Fibroblast of pulmonary artery (primary cell): ENCODE data around the gene WDR12.
"Not testable (repeated sequence)": the region's sequence is repeated elsewhere in the genome, so short reads cannot be mapped to it uniquely, and the experiment has no call there.

Experiments
- DNase-seq: peaks from one replicate; pipeline ENCODE4 v3.0.0-alpha.2; 2010; ENCODE audit warnings: low read depth
- H3K4me3 ChIP-seq: replicated peaks from 2 replicates; pipeline ENCODE4 v1.5.1; 2011; ENCODE audit warnings: low read depth, mild to moderate bottlenecking, control low read depth, low read length, moderate library complexity
- TF ChIP-seq, protein P1 (sequence below): IDR thresholded peaks from 2 replicates; pipeline ENCODE4 v1.5.1; 2011; ENCODE audit warnings: mild to moderate bottlenecking, control low read depth, low read length, inconsistent platforms; ENCODE audit errors: missing control alignments

The WDR12 gene

GRCh38 chr2:202911512-202912341 lies at the start of gene WDR12, which contains the start of gene CARF:
Gene WDR12 (minus strand): TSS chr2:202911673. CDS start chr2:202911476, 197 bp downstream.
Gene CARF (plus strand): TSS chr2:202912275. CDS start chr2:202941903, 29,628 bp downstream.
- peak within 1 kb of the TSS; percentile 86 for H3K4me3 ChIP-seq
- DNase-seq: peak; percentile 96
- TF ChIP-seq, protein P1, sequence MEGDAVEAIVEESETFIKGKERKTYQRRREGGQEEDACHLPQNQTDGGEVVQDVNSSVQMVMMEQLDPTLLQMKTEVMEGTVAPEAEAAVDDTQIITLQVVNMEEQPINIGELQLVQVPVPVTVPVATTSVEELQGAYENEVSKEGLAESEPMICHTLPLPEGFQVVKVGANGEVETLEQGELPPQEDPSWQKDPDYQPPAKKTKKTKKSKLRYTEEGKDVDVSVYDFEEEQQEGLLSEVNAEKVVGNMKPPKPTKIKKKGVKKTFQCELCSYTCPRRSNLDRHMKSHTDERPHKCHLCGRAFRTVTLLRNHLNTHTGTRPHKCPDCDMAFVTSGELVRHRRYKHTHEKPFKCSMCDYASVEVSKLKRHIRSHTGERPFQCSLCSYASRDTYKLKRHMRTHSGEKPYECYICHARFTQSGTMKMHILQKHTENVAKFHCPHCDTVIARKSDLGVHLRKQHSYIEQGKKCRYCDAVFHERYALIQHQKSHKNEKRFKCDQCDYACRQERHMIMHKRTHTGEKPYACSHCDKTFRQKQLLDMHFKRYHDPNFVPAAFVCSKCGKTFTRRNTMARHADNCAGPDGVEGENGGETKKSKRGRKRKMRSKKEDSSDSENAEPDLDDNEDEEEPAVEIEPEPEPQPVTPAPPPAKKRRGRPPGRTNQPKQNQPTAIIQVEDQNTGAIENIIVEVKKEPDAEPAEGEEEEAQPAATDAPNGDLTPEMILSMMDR: no peak

GRCh38 chr2:202960524-202960923 lies 49.1 kb upstream of the WDR12 start:
- H3K4me3 ChIP-seq: no peak overlapping the region
- no peak for DNase-seq
- TF ChIP-seq, protein P1: no peak

DNA sequence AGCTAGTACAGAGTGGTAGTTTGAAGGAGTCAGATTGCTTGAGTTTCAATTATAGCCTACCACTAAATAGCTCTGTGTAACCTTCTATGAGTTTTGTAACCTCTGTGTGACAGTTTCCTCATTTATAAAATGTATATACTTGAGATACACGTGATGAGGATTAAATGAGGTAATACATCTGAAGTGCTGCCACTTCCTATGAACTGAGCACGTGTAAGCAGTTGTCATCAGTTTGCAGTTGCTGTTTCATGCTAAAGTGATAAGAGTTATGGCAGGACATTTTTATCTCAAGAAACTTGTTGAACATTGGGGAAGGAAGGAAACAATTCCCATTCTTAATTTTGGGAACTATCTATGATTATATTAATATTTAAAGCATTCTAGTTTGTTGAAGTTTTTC lies 39.1 kb upstream of the WDR12 start:
- DNase-seq: peak; percentile 33
- TF ChIP-seq, protein P1: no peak
- H3K4me3 ChIP-seq: no peak overlapping the region

DNA sequence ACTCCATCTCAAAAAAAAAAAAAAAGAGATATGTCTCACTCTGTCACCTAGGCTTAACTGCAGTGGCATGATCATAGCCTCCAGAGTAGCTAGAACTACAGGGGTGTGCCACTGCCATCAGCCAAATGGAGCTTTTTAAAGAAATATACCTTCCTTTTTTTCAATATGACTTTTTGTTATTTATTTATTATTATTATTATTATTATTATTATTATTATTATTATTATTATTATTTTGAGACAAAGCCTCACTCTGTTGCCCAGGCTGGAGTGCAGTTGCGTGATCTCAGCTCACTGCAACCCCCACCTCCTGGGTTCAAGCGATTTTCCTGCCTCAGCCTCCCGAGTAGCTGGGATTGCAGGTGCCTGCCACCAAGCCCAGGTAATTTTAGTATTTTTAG lies 37.9 kb upstream of the WDR12 start:
- DNase-seq, H3K4me3 ChIP-seq: not testable (repeated sequence)

DNA sequence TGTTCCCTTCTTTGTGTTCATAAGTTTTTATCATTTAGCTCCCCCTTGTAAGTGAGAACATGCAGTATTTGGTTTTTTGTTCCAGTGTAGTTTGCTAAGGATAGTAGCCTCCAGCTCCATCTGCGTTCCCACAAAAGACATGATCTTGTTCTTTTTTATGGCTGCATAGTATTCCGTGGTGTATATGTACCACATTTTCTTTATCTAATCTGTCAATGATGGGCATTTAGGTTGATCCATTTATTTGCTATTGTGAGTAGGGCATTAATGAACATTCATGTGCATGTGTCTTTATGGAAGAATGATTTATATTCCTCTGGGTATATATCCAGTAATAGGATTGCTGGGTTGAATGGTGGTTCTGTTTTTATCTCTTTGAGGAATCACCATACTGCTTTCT lies 34.0 kb upstream of the WDR12 start:
- H3K4me3 ChIP-seq: no peak overlapping the region
- no peak for DNase-seq
- TF ChIP-seq, protein P1: no peak

DNA sequence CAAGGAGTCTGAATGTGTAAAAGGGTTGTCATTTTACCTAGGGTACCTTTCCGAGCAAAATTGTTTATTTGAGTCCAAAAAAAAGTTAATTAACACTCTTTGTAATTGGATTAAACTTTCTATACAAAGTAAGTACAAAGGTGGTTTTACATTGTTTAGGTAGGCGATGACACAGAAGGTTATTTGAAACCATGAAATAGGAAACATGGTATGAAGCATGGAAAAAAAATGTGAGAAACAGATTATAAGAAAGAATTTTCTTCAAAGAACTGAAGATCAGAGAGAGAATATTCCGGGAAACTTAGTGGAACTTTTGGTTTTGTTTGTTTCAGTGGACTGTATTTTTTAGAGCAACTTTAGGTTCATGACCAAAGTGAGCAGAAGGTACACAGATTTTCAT lies 33.3 kb upstream of the WDR12 start:
- DNase-seq: no peak
- no peak overlapping the region for H3K4me3 ChIP-seq
- TF ChIP-seq, protein P1: no peak

DNA sequence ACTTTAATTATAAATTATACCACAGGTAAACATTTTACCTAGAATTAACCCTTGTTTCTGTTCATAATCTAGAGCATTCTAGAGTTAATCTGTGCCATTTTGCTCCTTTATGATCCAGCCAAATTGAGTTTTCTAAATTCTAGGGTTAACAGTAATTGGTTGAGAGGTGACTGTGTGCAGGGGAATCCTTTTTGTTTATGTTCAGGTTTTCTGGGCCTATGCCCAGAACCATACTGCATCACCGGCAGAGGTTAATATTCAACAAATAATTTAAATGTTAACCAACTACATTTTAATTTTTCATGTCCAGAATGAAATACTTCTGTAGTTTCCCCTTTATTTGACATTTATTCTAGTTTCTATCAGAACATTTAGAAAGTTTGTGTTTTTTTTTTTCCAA lies 32.9 kb upstream of the WDR12 start:
- no peak overlapping the region for H3K4me3 ChIP-seq
- TF ChIP-seq, protein P1: no peak
- DNase-seq: peak; percentile 2
